Trophoblast cell (in vitro differentiated cells and primary cell): ENCODE measurements around the gene PIM3.

Experiments
- DNase-seq, 2 donors: peaks; one replicate each; pipeline ENCODE4 v3.0.0-alpha.2; 2016
- H2AFZ ChIP-seq: 2 replicates; pipeline ENCODE4 v1.6.1; 2013; ENCODE audit warnings: low read length, moderate library complexity, mild to moderate bottlenecking; ENCODE audit not compliant: insufficient read depth, poor library complexity
- H2AK5ac ChIP-seq: 2 replicates; pipeline ENCODE4 v1.6.1; 2013; ENCODE audit warnings: mild to moderate bottlenecking, low read length
- H2BK120ac ChIP-seq: 2 replicates; pipeline ENCODE4 v1.6.1; 2013; ENCODE audit warnings: low read length, mild to moderate bottlenecking, moderate library complexity; ENCODE audit not compliant: insufficient read depth, poor library complexity
- H2BK12ac ChIP-seq: 2 replicates; pipeline ENCODE4 v1.6.1; 2013; ENCODE audit warnings: mild to moderate bottlenecking, low read length, moderate library complexity
- H2BK5ac ChIP-seq: 2 replicates; pipeline ENCODE4 v1.6.1; 2013; ENCODE audit warnings: low read length, low read depth, moderate library complexity, mild to moderate bottlenecking; ENCODE audit not compliant: poor library complexity
- H3K14ac ChIP-seq: 2 replicates; pipeline ENCODE4 v1.6.1; 2013; ENCODE audit warnings: mild to moderate bottlenecking, low read length
- H3K18ac ChIP-seq: 2 replicates; pipeline ENCODE4 v1.6.1; 2013; ENCODE audit warnings: mild to moderate bottlenecking, low read length
- H3K23ac ChIP-seq: 2 replicates; pipeline ENCODE4 v1.6.1; 2013; ENCODE audit warnings: low read length
- H3K27ac ChIP-seq: 2 replicates; pipeline ENCODE4 v1.5.1; 2013; ENCODE audit warnings: low read depth, mild to moderate bottlenecking, inconsistent platforms, low read length, moderate library complexity
- H3K27me3 ChIP-seq: 2 replicates; pipeline ENCODE4 v1.6.1; 2013; ENCODE audit warnings: inconsistent platforms, mild to moderate bottlenecking, low read length, moderate library complexity; ENCODE audit not compliant: insufficient read depth
- H3K36me3 ChIP-seq, 2 experiments: 1 replicate in 1 of 2; 2 replicates in 1 of 2; pipeline ENCODE4 v1.6.1; 2013; ENCODE audit warnings: low read length in 2 of 2, mild to moderate bottlenecking in 2 of 2, moderate library complexity in 1 of 2; ENCODE audit not compliant: insufficient read depth in 2 of 2, control insufficient read depth in 1 of 2
- H3K4ac ChIP-seq: 2 replicates; pipeline ENCODE4 v1.6.1; 2013; ENCODE audit warnings: low read depth, mild to moderate bottlenecking, low read length, moderate library complexity
- H3K4me1 ChIP-seq, 2 experiments: 1 replicate in 1 of 2; 2 replicates in 1 of 2; pipeline ENCODE4 v1.6.1; 2013; ENCODE audit warnings: low read length in 2 of 2, mild to moderate bottlenecking in 2 of 2, moderate library complexity in 1 of 2; ENCODE audit not compliant: insufficient read depth in 2 of 2, control insufficient read depth in 1 of 2
- H3K4me2 ChIP-seq: 2 replicates; pipeline ENCODE4 v1.6.1; 2013; ENCODE audit warnings: inconsistent platforms, mild to moderate bottlenecking, low read length, moderate library complexity
- H3K4me3 ChIP-seq: 2 replicates; pipeline ENCODE4 v1.5.1; 2013; ENCODE audit warnings: mild to moderate bottlenecking, low read depth, low read length, inconsistent platforms
- H3K79me1 ChIP-seq: one replicate; pipeline ENCODE4 v1.6.1; 2013; ENCODE audit warnings: low read length
- H3K79me2 ChIP-seq: 2 replicates; pipeline ENCODE4 v1.6.1; 2013; ENCODE audit warnings: low read length, mild to moderate bottlenecking; ENCODE audit not compliant: control insufficient read depth, insufficient read depth, poor library complexity
- H3K9ac ChIP-seq: 2 replicates; pipeline ENCODE4 v1.6.1; 2013; ENCODE audit warnings: mild to moderate bottlenecking, low read length
- H3K9me3 ChIP-seq: 2 replicates; pipeline ENCODE4 v1.6.1; 2013; ENCODE audit warnings: low read depth, mild to moderate bottlenecking, control low read depth, inconsistent platforms, low read length; ENCODE audit not compliant: insufficient read depth
- H4K12ac ChIP-seq: 2 replicates; pipeline ENCODE4 v1.6.1; 2013; ENCODE audit warnings: low read depth, mild to moderate bottlenecking, low read length, moderate library complexity
- H4K8ac ChIP-seq: 2 replicates; pipeline ENCODE4 v1.6.1; 2013; ENCODE audit warnings: low read depth, mild to moderate bottlenecking, low read length, moderate library complexity
- H4K91ac ChIP-seq: one replicate; pipeline ENCODE4 v1.6.1; 2013; ENCODE audit warnings: low read depth, mild to moderate bottlenecking, low read length, moderate library complexity
- WGBS: extraction: QIAGEN DNeasy Blood & Tissue Kit; methylation state at CpG from one replicate; pipeline ENCODE4 v1.1.7; 2013; ENCODE audit warnings: missing lambda C conversion rate; ENCODE audit not compliant: insufficient read length, insufficient coverage; ENCODE audit errors: extremely low coverage; 5-methylcytosine and 5-hydroxymethylcytosine counted together

PIM3 gene

DNA sequence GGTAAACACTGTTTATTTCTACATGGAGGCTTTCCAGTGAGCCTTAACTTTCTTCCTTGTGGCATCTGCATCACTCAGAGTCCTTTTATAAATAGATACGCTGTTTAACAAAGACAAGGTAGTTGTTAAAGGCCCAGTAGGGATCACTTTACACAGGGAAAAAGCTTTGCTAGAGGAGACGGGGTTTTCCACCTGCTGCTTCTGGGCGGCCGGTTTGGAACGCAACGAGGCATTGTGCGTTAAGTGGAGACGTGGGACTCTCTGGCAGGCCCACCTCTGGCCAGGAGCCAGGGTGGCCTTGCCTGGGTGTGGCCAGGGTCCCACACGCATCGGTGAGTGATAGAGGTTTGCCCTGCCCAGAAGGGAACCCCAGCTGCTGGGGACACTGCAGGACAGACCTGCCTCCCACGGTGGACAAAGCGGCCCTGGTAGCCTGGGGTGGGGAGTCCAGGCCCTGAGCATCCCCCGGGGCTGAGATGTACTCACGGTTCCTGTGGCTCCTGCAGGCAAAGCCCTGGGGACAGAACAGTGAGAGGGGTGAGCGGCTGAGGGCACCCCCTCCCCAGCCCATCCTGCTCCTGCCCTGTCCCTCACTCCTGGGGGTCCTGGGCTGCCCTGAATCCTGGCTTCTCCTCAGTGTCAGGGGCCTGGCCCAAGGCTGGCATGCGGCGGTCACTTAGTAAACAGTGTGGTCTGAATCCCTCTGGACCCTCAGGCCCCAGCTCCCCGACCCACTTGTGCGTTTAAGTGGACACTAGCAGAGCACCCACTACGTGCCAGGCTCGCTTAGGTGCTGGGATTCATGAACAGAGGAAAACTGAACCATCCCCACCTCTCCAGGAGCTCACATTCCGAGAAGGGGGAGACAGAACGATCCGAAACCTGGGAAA is 47.8 kb downstream of the PIM3 start:
- no peaks in the 10 kb centered on the region for H3K36me3 ChIP-seq
- no peak overlapping the region for H3K4me2 ChIP-seq
- no peaks in the 10 kb centered on the region for H3K79me2 ChIP-seq
- no peak overlapping the region for H2AK5ac ChIP-seq
- no peak overlapping the region for H3K23ac ChIP-seq
- no peak overlapping the region for H2BK5ac ChIP-seq
- no peak overlapping the region for H3K4me3 ChIP-seq
- no peak overlapping the region for H2BK120ac ChIP-seq
- no peak overlapping the region for H3K18ac ChIP-seq
- H3K4me1 ChIP-seq = no peaks in the 10 kb centered on the region
- H3K27me3 ChIP-seq = peaks cover 14% of the 10 kb centered on the region
- no peak overlapping the region for H3K9ac ChIP-seq
- H4K91ac ChIP-seq = no peak overlapping the region
- H3K14ac ChIP-seq = no peak overlapping the region
- H4K12ac ChIP-seq = no peak overlapping the region
- no peak overlapping the region for H2AFZ ChIP-seq
- H3K27ac ChIP-seq = no peak overlapping the region
- no CpG with 5 or more reads among the region's 24 CpGs for WGBS
- H3K4ac ChIP-seq = no peak overlapping the region
- no peaks in the 10 kb centered on the region for H3K79me1 ChIP-seq
- no peaks in the 10 kb centered on the region for H3K9me3 ChIP-seq
- H4K8ac ChIP-seq = no peak overlapping the region
- no peak for DNase-seq
- H2BK12ac ChIP-seq = no peak overlapping the region

DNA sequence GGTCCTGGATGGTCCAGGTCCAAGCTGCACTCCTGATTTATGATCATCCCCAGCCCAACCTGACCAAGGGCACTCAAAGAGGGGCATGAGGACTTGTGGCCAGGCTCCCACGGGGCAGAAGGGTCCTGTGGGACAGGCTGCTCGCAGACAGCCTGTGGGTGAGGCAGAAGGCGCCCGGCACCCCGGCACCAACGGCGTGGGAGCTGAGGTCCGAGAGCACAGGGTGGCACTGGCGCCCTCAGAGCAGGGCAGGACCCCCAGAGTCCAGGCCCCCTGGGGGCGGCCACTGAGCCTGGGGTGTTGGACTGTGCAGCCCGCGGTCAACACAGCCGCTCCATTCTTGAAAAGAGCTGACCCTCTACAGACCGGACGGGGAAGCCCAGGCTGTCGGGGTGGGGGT is 48.7 kb downstream of the PIM3 start:
- Histone ChIP-seq H4K12ac (no peak overlapping the region), H3K9ac (no peak overlapping the region), H3K14ac (no peak overlapping the region), H3K27ac (no peak overlapping the region), H2AFZ (no peak overlapping the region), H3K27me3 (peaks cover 16% of the 10 kb centered on the region), H3K79me1 (no peaks in the 10 kb centered on the region), H3K23ac (no peak overlapping the region), H2BK12ac (no peak overlapping the region), H2AK5ac (no peak overlapping the region), H3K36me3 (no peaks in the 10 kb centered on the region), H3K79me2 (no peaks in the 10 kb centered on the region), H3K4me2 (no peak overlapping the region), H3K9me3 (no peaks in the 10 kb centered on the region), H2BK120ac (no peak overlapping the region), H4K91ac (no peak overlapping the region), H2BK5ac (no peak overlapping the region), H3K4me3 (no peak overlapping the region), H4K8ac (no peak overlapping the region), H3K4ac (no peak overlapping the region), H3K18ac (no peak overlapping the region), H3K4me1 (no peaks in the 10 kb centered on the region)
- no peak for DNase-seq
- no CpG with 5 or more reads among the region's 16 CpGs for WGBS

DNA sequence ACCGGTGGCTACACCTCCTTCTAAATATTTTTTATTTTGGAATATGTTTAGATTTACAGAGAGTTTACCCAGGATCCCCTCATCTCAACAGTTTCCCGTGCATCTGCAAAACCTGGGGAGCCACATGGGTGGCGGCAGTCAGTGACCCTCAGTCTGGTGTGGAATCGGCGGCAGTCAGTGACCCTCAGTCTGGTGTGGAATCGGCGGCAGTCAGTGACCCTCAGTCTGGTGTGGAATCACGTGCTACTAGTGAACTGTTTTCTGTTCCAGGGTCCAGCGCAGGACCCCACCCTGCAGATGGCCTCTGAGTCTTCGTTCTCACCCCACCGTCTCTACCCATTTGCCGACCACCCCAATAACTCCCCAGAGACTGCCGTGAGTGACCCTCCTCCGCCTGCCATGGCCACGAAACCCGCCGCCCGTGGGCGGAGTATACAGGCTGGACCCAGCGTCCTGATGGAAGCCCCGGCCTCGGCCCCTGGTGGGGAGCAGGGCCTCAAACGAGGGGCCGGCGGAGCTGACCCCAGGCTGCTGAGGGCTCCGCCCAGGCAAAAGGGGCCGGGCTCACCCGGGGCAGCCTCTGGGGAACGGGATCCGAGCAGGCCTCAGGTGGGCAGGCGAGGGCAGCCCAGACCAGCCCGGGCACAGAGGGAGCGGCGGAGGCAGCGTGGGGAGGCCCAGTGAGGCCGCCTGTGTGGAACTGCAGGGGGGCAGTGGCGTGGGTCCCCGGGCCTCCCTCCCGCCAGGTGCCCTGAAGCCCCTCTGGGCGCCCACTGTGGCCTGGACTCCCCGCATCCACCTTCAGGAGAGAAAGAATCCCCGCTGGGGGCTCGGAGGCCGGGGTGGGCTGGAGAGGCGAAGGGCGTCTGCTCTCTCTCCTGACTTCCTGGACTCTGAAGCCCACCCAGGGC is 49.4 kb downstream of the PIM3 start:
- no peak overlapping the region for H4K12ac ChIP-seq
- H3K79me1 ChIP-seq = no peaks in the 10 kb centered on the region
- H2BK5ac ChIP-seq = no peak overlapping the region
- peaks cover 24% of the 10 kb centered on the region for H3K27me3 ChIP-seq
- no peak overlapping the region for H2AFZ ChIP-seq
- H3K9me3 ChIP-seq = no peaks in the 10 kb centered on the region
- H3K79me2 ChIP-seq = no peaks in the 10 kb centered on the region
- H3K27ac ChIP-seq = no peak overlapping the region
- no peak overlapping the region for H3K18ac ChIP-seq
- H2BK12ac ChIP-seq = no peak overlapping the region
- DNase-seq = no peak
- no peak overlapping the region for H3K4me3 ChIP-seq
- no peak overlapping the region for H3K4ac ChIP-seq
- H2AK5ac ChIP-seq = no peak overlapping the region
- H3K9ac ChIP-seq = no peak overlapping the region
- no CpG with 5 or more reads among the region's 46 CpGs for WGBS
- no peak overlapping the region for H4K8ac ChIP-seq
- no peak overlapping the region for H3K14ac ChIP-seq
- H3K23ac ChIP-seq = no peak overlapping the region
- H3K4me2 ChIP-seq = no peak overlapping the region
- H3K4me1 ChIP-seq = no peaks in the 10 kb centered on the region
- H3K36me3 ChIP-seq = no peaks in the 10 kb centered on the region
- no peak overlapping the region for H4K91ac ChIP-seq
- no peak overlapping the region for H2BK120ac ChIP-seq

DNA sequence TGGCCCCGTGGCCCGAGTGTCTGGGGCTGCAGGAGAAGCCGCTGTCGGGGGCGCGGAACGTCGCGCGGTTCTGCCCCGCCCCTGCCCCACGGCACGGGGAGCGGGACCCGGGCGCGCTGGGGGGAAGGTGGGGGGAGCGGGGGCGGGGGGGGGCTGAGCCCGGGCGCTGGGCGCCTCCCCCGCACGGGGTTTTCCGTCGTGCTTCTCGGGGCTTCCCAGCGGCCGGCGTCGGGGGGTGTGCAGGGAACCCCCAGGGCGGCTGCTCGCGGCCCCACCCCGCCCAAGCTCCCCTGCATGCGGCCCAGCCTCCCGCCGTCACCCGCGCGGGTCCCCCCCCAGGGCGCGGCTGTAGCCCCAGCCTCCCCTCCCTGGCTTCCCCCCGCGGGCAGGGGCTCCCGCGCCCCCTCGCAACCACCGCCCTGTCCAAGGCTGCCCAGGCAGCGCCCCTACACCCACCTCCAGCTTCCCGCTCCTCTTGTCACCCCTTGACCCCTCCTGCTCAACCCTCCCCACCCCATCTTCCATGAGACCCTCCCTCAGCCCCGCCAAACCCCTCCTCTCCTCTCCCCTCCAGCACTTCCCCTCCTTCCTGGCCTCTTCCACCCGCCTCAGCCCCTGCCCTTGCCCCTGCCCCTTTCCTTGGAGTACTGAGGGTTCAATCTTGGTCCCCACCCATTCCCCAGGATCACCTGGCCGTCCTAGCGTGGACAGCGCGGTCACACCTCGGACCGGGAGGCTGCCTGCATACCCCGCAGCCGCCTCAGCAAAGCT is 50.3 kb downstream of the PIM3 start:
- Histone ChIP-seq H3K4me3 (no peak overlapping the region), H3K9me3 (no peaks in the 10 kb centered on the region), H2BK12ac (no peak overlapping the region), H3K4me1 (no peaks in the 10 kb centered on the region), H4K91ac (no peak overlapping the region), H3K27me3 (peaks cover 27% of the 10 kb centered on the region), H3K27ac (no peak overlapping the region), H3K23ac (no peak overlapping the region), H3K18ac (no peak overlapping the region), H4K8ac (no peak overlapping the region), H3K4me2 (no peak overlapping the region), H3K14ac (no peak overlapping the region), H3K9ac (no peak overlapping the region), H2AFZ (no peak overlapping the region), H3K79me1 (no peaks in the 10 kb centered on the region), H3K79me2 (no peaks in the 10 kb centered on the region), H2BK120ac (no peak overlapping the region), H3K4ac (no peak overlapping the region), H3K36me3 (no peaks in the 10 kb centered on the region), H4K12ac (no peak overlapping the region), H2AK5ac (no peak overlapping the region), H2BK5ac (no peak overlapping the region)
- WGBS = no CpG with 5 or more reads among the region's 61 CpGs
- DNase-seq = no peak
